Cardiac septum (tissue), 1 donor: ENCODE results near the gene VPS51. TPM values are rescaled to one million over a fixed set of nuclear protein-coding genes. Genes with fewer than 3 reads are reported as not detected.

ENCODE experiments used
- DNase-seq: peaks from one replicate; pipeline ENCODE4 v3.0.0-alpha.2; 2020; ENCODE audit warnings: low spot score
- intact Hi-C: fragments of 100-400 bp; cut with DNase I; formaldehyde crosslinking; loops from one replicate; pipeline ENCODE4 v1.14.0; 2022
- microRNA-seq: library from miRNA; unstranded; fragments of <30 nt; microRNA quantifications from one replicate; pipeline ENCODE4 v1.2.0, GENCODE V29; 2020
- total RNA-seq: library from RNA; stranded (reverse); fragmentation: NEBNext Ultra II Directional; extraction: Animal tissue kit (Norgen Biotek cat#: 25700); gene quantifications from one replicate; pipeline ENCODE4 v1.2.1, GENCODE V29; 2021
- donor health status: DM: no; HTN: no; CAD: no.

Gene VPS51
- total RNA-seq, 1 donor from 2014 or later = 87.1 TPM

DNA sequence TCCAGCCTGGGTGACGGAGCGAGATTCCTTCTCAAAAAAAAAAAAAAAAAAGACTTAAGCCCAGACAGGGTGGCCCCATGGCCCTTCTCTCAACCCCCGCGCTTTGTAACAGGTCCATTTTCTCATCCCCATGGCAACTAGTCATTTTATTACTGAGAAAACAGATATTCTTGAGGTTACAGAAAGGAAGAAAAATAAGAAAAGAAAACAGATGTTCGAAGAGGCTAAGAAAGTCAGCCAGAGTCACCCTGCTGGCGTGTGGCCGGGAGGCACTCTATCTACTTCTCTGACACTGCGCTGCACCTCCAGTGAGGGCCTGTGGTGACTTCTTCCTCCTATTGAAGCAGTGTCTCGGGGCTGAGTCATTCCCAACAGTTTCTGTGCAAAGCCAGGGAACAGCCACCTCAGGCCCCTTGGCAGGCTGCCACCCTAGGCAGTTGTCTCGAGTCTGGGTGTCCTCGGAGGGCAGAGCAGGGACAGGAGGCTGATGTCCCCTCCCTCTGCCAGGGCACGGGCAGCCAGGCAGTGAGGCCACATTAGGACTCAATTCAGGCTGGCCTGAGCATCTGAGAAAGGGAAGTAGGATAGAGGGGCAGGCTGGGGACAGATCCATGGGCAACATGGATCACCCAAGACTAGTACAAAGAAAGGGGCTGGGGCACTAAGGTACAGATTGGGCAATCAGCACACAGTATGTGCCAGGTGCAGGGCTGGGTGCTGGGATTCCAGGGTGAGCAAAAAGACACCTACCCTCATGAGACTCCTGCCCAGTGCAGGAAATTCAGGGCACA lies 54.7 kb downstream of the VPS51 start:
- intact Hi-C loops = no loop called here
- DNase-seq = peak; percentile 89

DNA sequence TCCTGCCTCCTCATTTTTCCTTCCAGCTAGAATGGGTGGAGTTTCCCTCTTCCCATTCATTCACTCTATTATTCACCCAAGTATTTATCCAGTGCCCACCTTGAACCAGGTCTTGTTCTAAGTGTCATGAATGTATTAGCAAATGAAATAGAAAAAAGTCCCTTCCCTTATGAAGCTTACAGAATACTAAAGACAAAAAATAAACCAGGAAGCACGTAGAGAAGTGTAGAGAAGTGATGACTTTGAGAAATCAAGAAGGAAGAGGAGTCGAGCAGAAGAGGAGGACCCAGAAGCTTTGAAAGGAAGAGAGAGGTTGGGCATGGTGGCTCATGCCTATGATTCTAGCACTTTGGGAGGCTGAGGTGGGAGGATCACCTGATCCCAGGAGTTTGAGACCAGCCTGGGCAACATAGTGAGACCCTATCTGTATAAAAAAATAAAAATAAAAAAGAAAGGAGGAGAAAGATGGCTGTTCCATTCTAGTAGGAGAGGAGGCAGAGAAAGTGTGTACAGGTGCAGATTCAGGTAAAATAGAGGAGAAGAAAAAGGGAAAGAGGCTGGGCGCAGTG lies 55.4 kb downstream of the VPS51 start:
- no peak for DNase-seq
- intact Hi-C loops = no loop called here

DNA sequence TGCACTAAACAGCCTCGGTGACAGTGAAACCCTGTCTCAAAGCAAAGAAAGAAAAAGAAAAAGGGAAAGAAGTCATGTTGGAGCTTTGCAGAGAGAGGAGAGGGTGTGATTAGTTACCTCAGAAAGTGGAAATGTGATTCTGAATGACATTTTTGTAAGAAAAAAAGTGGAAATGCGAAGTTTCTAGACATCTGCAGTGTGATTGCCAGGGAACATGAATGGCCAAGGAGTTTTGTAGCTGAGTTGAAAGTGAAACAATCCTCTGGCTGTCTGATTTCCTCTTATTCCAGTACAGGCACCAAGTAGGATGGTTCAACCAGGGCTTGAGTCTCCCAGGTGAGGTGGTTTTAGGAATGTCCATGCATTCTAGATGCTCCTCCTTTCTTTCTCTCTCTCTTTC lies 56.1 kb downstream of the VPS51 start:
- intact Hi-C loops = no loop called here
- DNase-seq = no peak

DNA sequence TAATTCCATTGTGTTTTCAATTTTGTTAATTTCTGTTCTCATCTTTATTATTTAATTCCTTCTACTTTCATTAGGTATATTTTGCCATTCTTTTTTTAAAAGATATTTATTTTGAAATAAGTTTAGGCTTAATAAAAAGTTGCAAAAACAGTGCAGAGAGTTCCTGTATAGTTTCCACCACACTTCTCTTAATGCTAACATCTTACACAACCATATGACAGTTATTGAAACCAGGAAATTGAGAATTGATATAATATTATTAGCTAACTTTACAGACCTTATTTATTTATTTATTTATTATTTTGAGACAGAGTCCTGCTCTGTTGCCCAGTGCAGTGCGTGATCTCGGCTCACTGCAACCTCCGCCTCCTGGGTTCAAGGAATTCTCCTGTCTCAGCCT lies 60.2 kb downstream of the VPS51 start:
- intact Hi-C loops = no loop called here
- DNase-seq = no peak

DNA sequence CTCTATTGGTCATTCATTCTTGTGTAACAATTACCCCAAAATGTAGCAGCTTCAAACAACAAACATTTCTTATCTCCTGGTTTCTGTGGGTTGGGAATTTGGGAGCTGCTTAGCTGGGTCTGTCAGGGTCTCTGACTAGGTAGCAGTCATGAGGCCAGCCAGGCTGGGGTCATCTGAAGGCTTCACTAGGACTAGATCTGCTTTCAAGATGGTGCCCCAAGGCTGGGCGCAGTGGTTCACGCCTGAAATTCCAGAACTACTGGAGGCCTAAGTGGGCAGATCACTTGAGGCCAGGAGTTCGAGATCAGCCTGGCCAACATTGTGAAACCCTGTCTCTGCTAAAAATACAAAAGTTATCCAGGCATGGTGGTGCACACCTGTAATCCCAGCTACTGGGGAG lies 60.9 kb downstream of the VPS51 start:
- no peak for DNase-seq
- intact Hi-C loops = no loop called here

DNA sequence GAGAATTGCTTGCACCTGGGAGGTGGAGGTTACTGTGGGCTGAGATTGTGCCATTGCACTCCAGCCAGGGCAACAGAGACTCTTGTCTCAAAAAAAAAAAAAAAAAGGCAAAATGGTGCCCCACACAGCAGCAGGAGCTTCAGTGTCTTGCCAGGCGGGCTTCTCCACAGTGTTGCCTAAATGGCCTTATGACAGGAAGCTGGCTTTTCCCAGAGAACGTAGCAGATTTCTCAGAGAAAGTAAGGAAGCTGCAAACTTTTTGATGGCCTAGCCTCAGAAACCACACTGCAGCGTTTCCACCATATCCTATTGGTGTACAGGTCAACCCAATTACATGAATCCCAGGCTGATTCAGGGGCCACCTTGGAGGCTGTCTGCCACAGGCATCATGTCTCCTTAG lies 61.3 kb downstream of the VPS51 start:
- intact Hi-C loops = no loop called here
- DNase-seq = no peak

DNA sequence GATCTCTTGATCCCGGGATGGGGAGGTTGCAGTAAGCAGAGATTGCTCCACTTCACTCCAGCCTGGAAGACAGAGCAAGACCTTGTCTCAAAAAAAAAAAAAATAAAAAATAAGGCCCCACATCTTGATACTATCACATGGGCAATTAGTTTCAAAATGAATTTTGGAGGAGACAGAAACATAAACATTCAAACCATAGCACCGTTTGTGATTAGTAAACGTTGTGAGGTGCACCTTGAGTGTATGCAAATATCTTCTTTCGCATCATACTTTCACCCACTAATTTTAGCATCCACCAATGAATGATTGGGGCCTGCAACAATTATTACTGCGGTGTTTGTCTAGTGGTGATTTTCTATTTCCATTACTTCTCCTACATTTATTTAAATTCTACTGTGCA lies 63.0 kb downstream of the VPS51 start:
- intact Hi-C loops = no loop called here
- no peak for DNase-seq

DNA sequence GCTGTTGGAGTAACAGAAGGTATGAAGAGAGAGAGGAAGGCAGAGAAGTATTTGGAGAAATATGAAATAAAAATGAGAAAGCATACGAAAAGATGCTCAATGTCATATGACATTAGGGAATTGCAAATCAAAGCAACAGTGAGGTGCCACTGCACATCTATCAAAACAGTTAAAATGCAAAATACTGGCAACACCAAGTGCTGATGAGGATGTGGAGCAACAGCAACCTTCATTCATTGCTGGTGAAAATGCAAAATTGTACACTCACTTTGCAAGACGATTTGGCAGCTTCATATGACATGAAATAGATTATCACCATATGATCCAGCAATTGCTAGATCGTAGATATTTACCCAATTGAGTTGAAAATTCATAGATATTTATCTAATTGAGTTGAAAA lies 64.6 kb downstream of the VPS51 start:
- intact Hi-C loops = no loop called here
- no peak for DNase-seq

Small RNA genes lying within 50 kb of the gene (microRNA-seq; reads per million reads assigned to microRNA genes)
- not detected for gene MIR6751

Other genes starting within 250 kb of the VPS51 start
- 50.9 TPM for gene EHD1, start 217.6 kb upstream of the VPS51 start, total RNA-seq
- gene ATG2A, start 179.0 kb upstream of the VPS51 start, total RNA-seq = 14.6 TPM
- 24.9 TPM for gene PPP2R5B, start 171.5 kb upstream of the VPS51 start, total RNA-seq
- not detected for gene GPHA2, start 160.3 kb upstream of the VPS51 start, total RNA-seq
- gene MAJIN, start 124.1 kb upstream of the VPS51 start, total RNA-seq = not detected
- 0.70 TPM for gene BATF2, start 99.2 kb upstream of the VPS51 start, total RNA-seq
- 120 TPM for gene ARL2, start 82.1 kb upstream of the VPS51 start, total RNA-seq
- gene SNX15, start 68.8 kb upstream of the VPS51 start, total RNA-seq = 17.0 TPM
- 5.0 TPM for gene SAC3D1, start 55.0 kb upstream of the VPS51 start, total RNA-seq
- gene NAALADL1, start 37.7 kb upstream of the VPS51 start, total RNA-seq = 3.5 TPM
- 1.5 TPM for gene CDCA5, start 12.2 kb upstream of the VPS51 start, total RNA-seq
- 23.5 TPM for gene ZFPL1, start 12.0 kb upstream of the VPS51 start, total RNA-seq
- gene TM7SF2, start 15.7 kb downstream of the VPS51 start, total RNA-seq = 50.1 TPM
- gene ZNHIT2, start 21.5 kb downstream of the VPS51 start, total RNA-seq = 5.5 TPM
- 511 TPM for gene FAU, start 25.9 kb downstream of the VPS51 start, total RNA-seq
- 28.5 TPM for gene MRPL49, start 26.1 kb downstream of the VPS51 start, total RNA-seq
- 25.2 TPM for gene SYVN1, start 38.3 kb downstream of the VPS51 start, total RNA-seq
- not detected for gene SPDYC, start 74.0 kb downstream of the VPS51 start, total RNA-seq
- 89.6 TPM for gene CAPN1, start 85.7 kb downstream of the VPS51 start, total RNA-seq
- 3.5 TPM for gene POLA2, start 165.7 kb downstream of the VPS51 start, total RNA-seq
- gene CDC42EP2, start 218.7 kb downstream of the VPS51 start, total RNA-seq = 3.6 TPM
- 46.2 TPM for gene DPF2, start 237.6 kb downstream of the VPS51 start, total RNA-seq